HUES64 (cell line): ENCODE data around the gene LGMN.
"Not testable (repeated sequence)": the region's sequence is repeated elsewhere in the genome, so short reads cannot be mapped to it uniquely, and the experiment has no call there.

Experiments used
- H3K27ac ChIP-seq: 2 replicates; pipeline ENCODE4 v1.7.0; 2013; ENCODE audit warnings: low read depth, low read length, inconsistent platforms
- H3K27me3 ChIP-seq: 2 replicates; pipeline ENCODE4 v1.6.1; 2013; ENCODE audit warnings: mild to moderate bottlenecking, low read length; ENCODE audit not compliant: insufficient read depth
- H3K36me3 ChIP-seq: 2 replicates; pipeline ENCODE4 v1.6.1; 2013; ENCODE audit warnings: mild to moderate bottlenecking, low read length; ENCODE audit not compliant: insufficient read depth
- H3K4me1 ChIP-seq: 2 replicates; pipeline ENCODE4 v1.6.1; 2013; ENCODE audit warnings: mild to moderate bottlenecking, low read length, moderate library complexity; ENCODE audit not compliant: insufficient read depth
- H3K4me3 ChIP-seq: 2 replicates; pipeline ENCODE4 v1.5.1; 2013; ENCODE audit warnings: mild to moderate bottlenecking, low read length, moderate library complexity
- H3K9ac ChIP-seq: 2 replicates; pipeline ENCODE4 v1.6.1; 2013; ENCODE audit warnings: mild to moderate bottlenecking, low read depth, low read length
- H3K9me3 ChIP-seq: 2 replicates; pipeline ENCODE4 v1.6.1; 2013; ENCODE audit warnings: low read depth, low read length; ENCODE audit not compliant: insufficient read depth
- WGBS: fragments of 150-250, 120-280 bp; methylation state at CpG from one replicate; pipeline ENCODE4 v1.1.7; 2013; ENCODE audit warnings: missing lambda C conversion rate; 5-methylcytosine and 5-hydroxymethylcytosine counted together

Gene LGMN

GRCh38 chr14:92680781-92681650 is 67.4 kb downstream of the LGMN start:
- H3K27me3 ChIP-seq, result no peaks in the 10 kb centered on the region; the same call in 1 of the 2 replicates
- no peak overlapping the region for H3K4me3 ChIP-seq
- H3K4me1 ChIP-seq, result no peaks in the 10 kb centered on the region
- 37% methylated on average over 13 of the region's 13 CpGs for WGBS
- no peak overlapping the region for H3K27ac ChIP-seq
- H3K9me3 ChIP-seq, result no peaks in the 10 kb centered on the region
- H3K9ac ChIP-seq, result no peak overlapping the region
- H3K36me3 ChIP-seq, result no peaks in the 10 kb centered on the region

- H3K9me3 ChIP-seq, H3K9ac ChIP-seq, H3K4me3 ChIP-seq, H3K4me1 ChIP-seq, H3K27me3 ChIP-seq, H3K27ac ChIP-seq, H3K36me3 ChIP-seq: not testable (repeated sequence)
- WGBS, result 93% methylated on average over 4 of the region's 4 CpGs
These were observed 68.1 kb downstream of the LGMN start for GRCh38 chr14:92680330-92680729.

GRCh38 chr14:92679246-92679645 is 69.2 kb downstream of the LGMN start:
- Histone ChIP-seq H3K4me3 (no peak overlapping the region), H3K27ac (no peak overlapping the region), H3K36me3 (no peaks in the 10 kb centered on the region), H3K27me3 (no peaks in the 10 kb centered on the region), H3K9me3 (no peaks in the 10 kb centered on the region), H3K9ac (no peak overlapping the region), H3K4me1 (no peaks in the 10 kb centered on the region)
- WGBS, result 93% methylated on average over 4 of the region's 4 CpGs

- no peak overlapping the region for H3K4me3 ChIP-seq
- H3K9ac ChIP-seq, result no peak overlapping the region
- H3K9me3 ChIP-seq, result no peaks in the 10 kb centered on the region
- H3K27me3 ChIP-seq, result no peaks in the 10 kb centered on the region
- H3K27ac ChIP-seq, result no peak overlapping the region
- H3K36me3 ChIP-seq, result no peaks in the 10 kb centered on the region
- 94% methylated on average over 5 of the region's 5 CpGs for WGBS
- H3K4me1 ChIP-seq, result no peaks in the 10 kb centered on the region
These were observed 69.7 kb downstream of the LGMN start for GRCh38 chr14:92678766-92679165.

- Histone ChIP-seq H3K36me3 (no peaks in the 10 kb centered on the region), H3K27me3 (no peaks in the 10 kb centered on the region), H3K9ac (no peak overlapping the region), H3K4me1 (no peaks in the 10 kb centered on the region), H3K27ac (no peak overlapping the region), H3K9me3 (no peaks in the 10 kb centered on the region), H3K4me3 (no peak overlapping the region)
- 91% methylated on average over 2 of the region's 2 CpGs for WGBS
These were observed 70.5 kb downstream of the LGMN start for GRCh38 chr14:92677955-92678354.

- H3K4me1 ChIP-seq, result no peaks in the 10 kb centered on the region
- WGBS, result 88% methylated on average over 4 of the region's 4 CpGs
- no peaks in the 10 kb centered on the region for H3K36me3 ChIP-seq
- no peak overlapping the region for H3K4me3 ChIP-seq
- H3K27ac ChIP-seq, result no peak overlapping the region
- H3K9ac ChIP-seq, result no peak overlapping the region
- H3K9me3 ChIP-seq, result no peaks in the 10 kb centered on the region
- H3K27me3 ChIP-seq, result no peaks in the 10 kb centered on the region
These were observed 71.2 kb downstream of the LGMN start for GRCh38 chr14:92677087-92677668.

GRCh38 chr14:92676403-92677086 is 71.9 kb downstream of the LGMN start:
- no peak overlapping the region for H3K27ac ChIP-seq
- H3K4me3 ChIP-seq, result no peak overlapping the region
- 90% methylated on average over 8 of the region's 8 CpGs for WGBS
- H3K9ac ChIP-seq, result no peak overlapping the region
- H3K4me1 ChIP-seq, result no peaks in the 10 kb centered on the region
- no peaks in the 10 kb centered on the region for H3K27me3 ChIP-seq
- no peaks in the 10 kb centered on the region for H3K9me3 ChIP-seq
- no peaks in the 10 kb centered on the region for H3K36me3 ChIP-seq

- Histone ChIP-seq H3K9me3 (no peaks in the 10 kb centered on the region), H3K4me1 (no peaks in the 10 kb centered on the region), H3K27me3 (no peaks in the 10 kb centered on the region), H3K9ac (no peak overlapping the region), H3K4me3 (no peak overlapping the region), H3K36me3 (no peaks in the 10 kb centered on the region), H3K27ac (no peak overlapping the region)
- 89% methylated on average over 9 of the region's 9 CpGs for WGBS
These were observed 72.5 kb downstream of the LGMN start for GRCh38 chr14:92675976-92676375.

- Histone ChIP-seq H3K27ac (no peak overlapping the region), H3K4me1 (no peaks in the 10 kb centered on the region), H3K9ac (no peak overlapping the region), H3K27me3 (no peaks in the 10 kb centered on the region), H3K4me3 (no peak overlapping the region), H3K36me3 (no peaks in the 10 kb centered on the region), H3K9me3 (no peaks in the 10 kb centered on the region)
- 93% methylated on average over 6 of the region's 6 CpGs for WGBS
These were observed 73.0 kb downstream of the LGMN start for GRCh38 chr14:92675421-92675820.

GRCh38 chr14:92673601-92674150 is 74.8 kb downstream of the LGMN start:
- no peak overlapping the region for H3K9ac ChIP-seq
- H3K4me1 ChIP-seq, result no peaks in the 10 kb centered on the region
- no peak overlapping the region for H3K27ac ChIP-seq
- H3K9me3 ChIP-seq, result no peaks in the 10 kb centered on the region
- no peak overlapping the region for H3K4me3 ChIP-seq
- H3K27me3 ChIP-seq, result no peaks in the 10 kb centered on the region
- 95% methylated on average over 19 of the region's 19 CpGs for WGBS
- H3K36me3 ChIP-seq, result no peaks in the 10 kb centered on the region
